Left renal cortex interstitium (tissue), 4 donors: Measurements from ENCODE around the gene RSPO3. TPM values are rescaled to one million over a fixed set of nuclear protein-coding genes. Genes with fewer than 3 reads are reported as not detected.

Experiments used
- polyA plus RNA-seq, 4 donors: library from polyadenylated mRNA; unstranded; fragments of 120-200 nt; gene quantifications; one replicate each; pipeline ENCODE4 v1.2.1, GENCODE V29; 2013; ENCODE audit not compliant: insufficient read length in 4 of 4

RSPO3 gene
- polyA plus RNA-seq, 4 donors, result 15.6 to 28.8 (median 20.5) TPM

Other genes with a start within 250 kb of the RSPO3 start
- gene RNF146, start 148.2 kb downstream of the RSPO3 start, polyA plus RNA-seq, result 10 to 100 TPM; 73.0 to 96.2 (median 80.9) TPM
- gene ECHDC1, start 224.9 kb downstream of the RSPO3 start, polyA plus RNA-seq, result 10 to 100 TPM; 73.4 to 89.5 (median 80.3) TPM